Measurements from ENCODE around the gene SNAPC2.

- TF ChIP-seq CTCF (conservative IDR thresholded peaks at IDR 0.05 in 1 of 2, IDR thresholded peaks at IDR 0.05 in 1 of 2; ENCODE audit: extremely low read depth in 1 of 2, insufficient read depth in 1 of 2, low read depth in 1 of 2, low read length in 2 of 2): no peak
- TF ChIP-seq EZH2 (IDR thresholded peaks at IDR 0.05; ENCODE audit: borderline replicate concordance, low read length): no peak
Measured at GRCh38 chr19:7963566-7963965, 43.4 kb downstream of the SNAPC2 start.
